IMR-90 (cell line): ENCODE results near the gene GAR1. TPM values are rescaled to one million over a fixed set of nuclear protein-coding genes. Genes with fewer than 3 reads are reported as not detected.

ENCODE experiments used
- ATAC-seq: fragments of 200-7000 bp; cut with Tn5 transposase; 2 replicates; pipeline ENCODE4 v1.9.1; 2020; ENCODE audit warnings: low read depth, mild to moderate bottlenecking, moderate library complexity
- BruUV-seq: library from RNA; stranded (reverse); fragments of 400-500 nt; replicated peaks from 2 replicates; lab custom pipeline; 2021; lab: Mats Ljungman, UMichigan
- CTCF ChIA-PET: fragments of 300-600 bp; formaldehyde crosslinking; extraction: SDS; loops from one replicate; lab custom pipeline; 2021; ENCODE audit warnings: antibody characterized with exemption; lab: Yijun Ruan, JAX
- POLR2A ChIA-PET: fragments of 300-600 bp; sonication (Branson Sonifier 250); formaldehyde crosslinking; loops from one replicate; lab custom pipeline; 2022; ENCODE audit warnings: antibody characterized with exemption; ENCODE audit not compliant: unreplicated experiment; lab: Charles Lee
- DNase-seq: peaks from one replicate; pipeline ENCODE4 v3.0.0; 2013
- H2AFZ ChIP-seq: replicated peaks from 2 replicates; pipeline ENCODE3; 2013; ENCODE audit warnings: low read length, mild to moderate bottlenecking; ENCODE audit not compliant: poor library complexity
- H2AK5ac ChIP-seq: 2 replicates; pipeline ENCODE4 v1.6.1; 2013; ENCODE audit warnings: low read depth, low read length, inconsistent platforms
- H2AK9ac ChIP-seq: replicated peaks from 2 replicates; pipeline ENCODE3; 2013; ENCODE audit warnings: mild to moderate bottlenecking, low read depth, low read length, moderate library complexity; ENCODE audit not compliant: poor library complexity
- H2BK120ac ChIP-seq: 2 replicates; pipeline ENCODE4 v1.6.1; 2013; ENCODE audit warnings: low read depth, low read length, inconsistent platforms
- H2BK15ac ChIP-seq: 3 replicates; pipeline ENCODE4 v1.6.1; 2013; ENCODE audit warnings: low read depth, low read length, inconsistent platforms
- H2BK20ac ChIP-seq: 2 replicates; pipeline ENCODE4 v1.6.1; 2013; ENCODE audit warnings: low read depth, mild to moderate bottlenecking, inconsistent platforms, low read length, moderate library complexity
- H2BK5ac ChIP-seq: 2 replicates; pipeline ENCODE4 v1.6.1; 2013; ENCODE audit warnings: mild to moderate bottlenecking, low read depth, low read length, inconsistent platforms; ENCODE audit not compliant: poor library complexity, severe bottlenecking
- H3K14ac ChIP-seq: replicated peaks from 2 replicates; pipeline ENCODE4 v1.6.1; 2013; ENCODE audit warnings: low read depth, low read length, inconsistent platforms
- H3K18ac ChIP-seq: 2 replicates; pipeline ENCODE4 v1.6.1; 2013; ENCODE audit warnings: low read depth, low read length, control low read depth
- H3K23ac ChIP-seq: 2 replicates; pipeline ENCODE4 v1.6.1; 2013; ENCODE audit warnings: low read depth, low read length, inconsistent platforms
- H3K27ac ChIP-seq: 2 replicates; pipeline ENCODE4 v1.5.1; 2013; ENCODE audit warnings: mild to moderate bottlenecking, control low read depth, low read length; ENCODE audit not compliant: insufficient read depth
- H3K27me3 ChIP-seq: 2 replicates; pipeline ENCODE4 v1.6.1; 2013; ENCODE audit warnings: low read length; ENCODE audit not compliant: control insufficient read depth, insufficient read depth
- H3K36me3 ChIP-seq: 2 replicates; pipeline ENCODE4 v1.6.1; 2013; ENCODE audit warnings: low read length, mixed read lengths; ENCODE audit not compliant: control insufficient read depth, insufficient read depth
- H3K4ac ChIP-seq: 2 replicates; pipeline ENCODE4 v1.6.1; 2013; ENCODE audit warnings: low read depth, low read length, inconsistent platforms
- H3K4me1 ChIP-seq: 2 replicates; pipeline ENCODE4 v1.6.1; 2013; ENCODE audit warnings: low read length, mixed read lengths; ENCODE audit not compliant: control insufficient read depth, insufficient read depth
- H3K4me2 ChIP-seq: 2 replicates; pipeline ENCODE4 v1.6.1; 2013; ENCODE audit warnings: low read depth, mild to moderate bottlenecking, control low read depth, low read length, moderate library complexity
- H3K4me3 ChIP-seq: 2 replicates; pipeline ENCODE4 v1.5.1; 2013; ENCODE audit warnings: low read depth, mild to moderate bottlenecking, control low read depth, low read length, moderate library complexity; ENCODE audit not compliant: insufficient read depth
- H3K56ac ChIP-seq: 2 replicates; pipeline ENCODE4 v1.6.1; 2013; ENCODE audit warnings: low read length, inconsistent platforms; ENCODE audit not compliant: insufficient read depth; ENCODE audit errors: extremely low read depth
- H3K79me1 ChIP-seq, 2 experiments: 2 replicates each; pipeline ENCODE4 v1.6.1; 2013; ENCODE audit warnings: low read length in 2 of 2, inconsistent platforms in 1 of 2, low read depth in 1 of 2
- H3K9ac ChIP-seq: 2 replicates; pipeline ENCODE4 v1.6.1; 2013; ENCODE audit warnings: low read depth, low read length, control low read depth
- H3K9me1 ChIP-seq: 2 replicates; pipeline ENCODE4 v1.6.1; 2013; ENCODE audit warnings: low read length, inconsistent platforms; ENCODE audit not compliant: insufficient read depth
- H3K9me3 ChIP-seq: 2 replicates; pipeline ENCODE4 v1.6.1; 2013; ENCODE audit warnings: low read length; ENCODE audit not compliant: control insufficient read depth, insufficient read depth
- H4K20me1 ChIP-seq: 2 replicates; pipeline ENCODE4 v1.6.1; 2013; ENCODE audit warnings: low read length, inconsistent platforms; ENCODE audit not compliant: insufficient read depth
- H4K5ac ChIP-seq: 2 replicates; pipeline ENCODE4 v1.6.1; 2013; ENCODE audit warnings: mild to moderate bottlenecking, low read depth, low read length, control low read depth
- H4K8ac ChIP-seq, 2 experiments: 2 replicates each; pipeline ENCODE4 v1.6.1; 2013; ENCODE audit warnings: low read depth in 2 of 2, low read length in 2 of 2, control low read depth in 1 of 2, inconsistent platforms in 1 of 2
- H4K91ac ChIP-seq: 2 replicates; pipeline ENCODE4 v1.6.1; 2013; ENCODE audit warnings: low read depth, low read length, inconsistent platforms; ENCODE audit not compliant: insufficient read depth
- BHLHE40 ChIP-seq: fragments of 150-350 bp; IDR thresholded peaks from 2 replicates; pipeline ENCODE4 v1.6.1; 2016; ENCODE audit warnings: mild to moderate bottlenecking, low read depth, low read length
- CEBPB ChIP-seq: IDR thresholded peaks from 2 replicates; pipeline ENCODE4 v1.6.1; 2012; ENCODE audit warnings: low read depth, low read length, improper control_type of control experiment
- CHD1 ChIP-seq: IDR thresholded peaks from 2 replicates; pipeline ENCODE4 v1.6.1; 2012; ENCODE audit warnings: low read depth, low read length, improper control_type of control experiment
- CTCF ChIP-seq: conservative IDR thresholded peaks from 2 replicates; pipeline ENCODE4 v1.5.1; 2012; ENCODE audit warnings: mild to moderate bottlenecking, low read depth, low read length, improper control_type of control experiment
- FOS ChIP-seq: fragments of 150-350 bp; IDR thresholded peaks from 2 replicates; pipeline ENCODE4 v1.6.1; 2016; ENCODE audit warnings: low read depth, low read length
- MXI1 ChIP-seq: IDR thresholded peaks from 2 replicates; pipeline ENCODE4 v1.6.1; 2012; ENCODE audit warnings: low read depth, mild to moderate bottlenecking, low read length, moderate library complexity, borderline replicate concordance
- NFE2L2 ChIP-seq: fragments of 150-350 bp; IDR thresholded peaks from 2 replicates; pipeline ENCODE4 v1.6.1; 2016; ENCODE audit warnings: low read depth, mild to moderate bottlenecking, low read length
- RAD21 ChIP-seq: IDR thresholded peaks from 2 replicates; pipeline ENCODE4 v1.6.1; 2012; ENCODE audit warnings: low read length, improper control_type of control experiment
- RFX5 ChIP-seq: IDR thresholded peaks from 2 replicates; pipeline ENCODE4 v1.8.0; 2012; ENCODE audit warnings: low read depth, mild to moderate bottlenecking, low read length, moderate library complexity
- dilution Hi-C: fragments of 300-500 bp; cut with HindIII; formaldehyde crosslinking; loops from one replicate; pipeline ENCODE4 v1.14.3; 2018; ENCODE audit warnings: low sequenced_read_pairs; ENCODE audit not compliant: unreplicated experiment
- in situ Hi-C: fragments of 300-500 bp; cut with MboI; formaldehyde crosslinking; loops from 3 replicates; pipeline ENCODE4 v1.14.3; 2019; ENCODE audit warnings: low sequenced_read_pairs, inconsistent platforms, mixed read lengths
- intact Hi-C: fragments of 100-400 bp; cut with micrococcal nuclease; formaldehyde crosslinking; loops from 2 replicates; pipeline ENCODE4 v1.10.0; 2022
- polyA plus RNA-seq, 3 experiments: library from polyadenylated mRNA; depleted of rRNA; stranded (reverse); fragments of >200 nt; gene quantifications; 2 replicates each; pipeline ENCODE4 v1.2.3, GENCODE V29; 2012; ENCODE audit warnings: low replicate concordance in 1 of 3
- total RNA-seq: library from RNA; depleted of rRNA; stranded (reverse); fragments of >200 nt; gene quantifications from 2 replicates; pipeline ENCODE4 v1.2.3, GENCODE V29; 2012
- TF ChIP-seq, protein P1 (sequence below): fragments of 150-350 bp; IDR thresholded peaks from 2 replicates; pipeline ENCODE4 v1.6.1; 2017; ENCODE audit warnings: mild to moderate bottlenecking, antibody characterized with exemption, low read length, low read depth

GAR1 gene
- total and polyA plus RNA-seq, 2 of the 4 experiments (the other 2 are of a cell fraction), result 1.1 to 22.0 TPM

DNA sequence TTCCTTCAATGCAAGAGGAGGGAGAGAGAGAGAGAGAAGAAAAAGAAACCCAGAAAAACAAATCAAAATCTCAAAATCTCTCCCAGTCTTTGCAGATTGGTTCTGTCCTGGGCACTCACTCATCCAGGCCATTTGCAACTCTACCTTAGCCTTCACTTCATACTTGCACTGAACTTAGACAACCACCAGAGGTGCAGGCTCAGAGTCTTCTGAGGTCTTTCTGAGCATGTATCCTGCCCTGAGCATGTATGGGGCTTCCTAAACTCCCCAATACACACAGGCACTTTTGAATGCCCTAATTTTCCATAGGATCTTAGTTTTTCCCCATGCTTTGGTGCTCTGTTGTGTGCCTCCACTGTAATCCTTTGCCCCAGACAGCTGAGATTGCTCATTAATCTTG lies 16.7 kb upstream of the GAR1 start:
- no peaks in the 10 kb centered on the region; the same call in 1 of the 2 replicates for H3K9me1 ChIP-seq
- no peak overlapping the region for H3K23ac ChIP-seq
- no peak overlapping the region for H3K56ac ChIP-seq
- POLR2A ChIA-PET, result no interaction called here
- no peak overlapping the region for H2BK5ac ChIP-seq
- H4K91ac ChIP-seq, result no peak overlapping the region
- peaks cover 1% of the 10 kb centered on the region; the same call in 1 of the 2 replicates for H3K27me3 ChIP-seq
- ATAC-seq, result no peak
- dilution Hi-C loops (no loop called here), in situ Hi-C loops (no loop called here), intact Hi-C loops (no loop called here)
- DNase-seq, result no peak
- CTCF ChIA-PET, result no interaction called here
- no peaks in the 10 kb centered on the region for H3K4me1 ChIP-seq
- H2BK20ac ChIP-seq, result no peak overlapping the region
- no peak overlapping the region for H2AK5ac ChIP-seq
- no TSS peak for BruUV-seq
- TF ChIP-seq CHD1 (no peak), CTCF (no peak), CEBPB (no peak), FOS (no peak), RFX5 (no peak), RAD21 (no peak), MXI1 (no peak), BHLHE40 (no peak), NFE2L2 (no peak)
- TF ChIP-seq, protein P1, sequence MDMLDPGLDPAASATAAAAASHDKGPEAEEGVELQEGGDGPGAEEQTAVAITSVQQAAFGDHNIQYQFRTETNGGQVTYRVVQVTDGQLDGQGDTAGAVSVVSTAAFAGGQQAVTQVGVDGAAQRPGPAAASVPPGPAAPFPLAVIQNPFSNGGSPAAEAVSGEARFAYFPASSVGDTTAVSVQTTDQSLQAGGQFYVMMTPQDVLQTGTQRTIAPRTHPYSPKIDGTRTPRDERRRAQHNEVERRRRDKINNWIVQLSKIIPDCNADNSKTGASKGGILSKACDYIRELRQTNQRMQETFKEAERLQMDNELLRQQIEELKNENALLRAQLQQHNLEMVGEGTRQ, result no peak
- H2BK15ac ChIP-seq, result no peak overlapping the region
- no peak overlapping the region for H3K4me2 ChIP-seq
- H3K4ac ChIP-seq, result no peak overlapping the region
- H2AK9ac ChIP-seq, result no peak overlapping the region
- H4K5ac ChIP-seq, result no peak overlapping the region
- no peak overlapping the region for H2BK120ac ChIP-seq
- H3K18ac ChIP-seq, result no peak overlapping the region
- H3K36me3 ChIP-seq, result no peaks in the 10 kb centered on the region
- H4K8ac ChIP-seq, result no peak overlapping the region
- H3K14ac ChIP-seq, result no peak overlapping the region
- no peak overlapping the region for H3K9ac ChIP-seq
- H3K4me3 ChIP-seq, result no peak overlapping the region
- no peak overlapping the region for H2AFZ ChIP-seq
- H3K9me3 ChIP-seq, result no peaks in the 10 kb centered on the region
- no peaks in the 10 kb centered on the region for H4K20me1 ChIP-seq
- H3K27ac ChIP-seq, result no peak overlapping the region
- H3K79me1 ChIP-seq, result no peaks in the 10 kb centered on the region
